HG03066 (cell line): ENCODE results near the gene UBB.

Source experiments
- ATAC-seq: cut with Tn5 transposase; IDR thresholded peaks from one replicate; pipeline ENCODE4 v1.9.1; 2021; ENCODE audit warnings: low read depth; ENCODE audit not compliant: unreplicated experiment

UBB gene

GRCh38 chr17:16417399-16417798 is 36.5 kb downstream of the UBB start:
- ATAC-seq, result no peak

- no peak for ATAC-seq
These were observed 37.2 kb downstream of the UBB start for GRCh38 chr17:16417896-16418684.

GRCh38 chr17:16418685-16419068 is 37.8 kb downstream of the UBB start:
- ATAC-seq, result no peak

- ATAC-seq, result peak; percentile 37
These were observed 38.4 kb downstream of the UBB start for GRCh38 chr17:16419074-16419928.

GRCh38 chr17:16419929-16420271 is 39.0 kb downstream of the UBB start:
- peak; percentile 11 for ATAC-seq

- ATAC-seq, result no peak
These were observed 41.5 kb downstream of the UBB start for GRCh38 chr17:16422416-16422815.

GRCh38 chr17:16423226-16423872 is 42.5 kb downstream of the UBB start:
- no peak for ATAC-seq

GRCh38 chr17:16425202-16425601 is 44.3 kb downstream of the UBB start:
- no peak for ATAC-seq

- ATAC-seq, result no peak
These were observed 45.1 kb downstream of the UBB start for GRCh38 chr17:16425698-16426659.

GRCh38 chr17:16427020-16427419 is 46.1 kb downstream of the UBB start:
- no peak for ATAC-seq

GRCh38 chr17:16428098-16428882 is 47.4 kb downstream of the UBB start:
- no peak for ATAC-seq

- ATAC-seq, result no peak
These were observed 48.2 kb downstream of the UBB start for GRCh38 chr17:16429083-16429482.

- ATAC-seq, result no peak
These were observed 49.8 kb downstream of the UBB start for GRCh38 chr17:16430650-16431049.

GRCh38 chr17:16432017-16432416 is 51.1 kb downstream of the UBB start:
- ATAC-seq, result no peak
